Activated CD8-positive, alpha-beta memory T cell treated with anti-CD3 and anti-CD28 coated beads, Interleukin-2, amount 50 U/mL, for 1 hour (primary cell): ENCODE measurements around the gene TBC1D21.
"Not testable (repeated sequence)": the region's sequence is repeated elsewhere in the genome, so short reads cannot be mapped to it uniquely, and the experiment has no call there.

ENCODE experiments used
- DNase-seq: peaks from one replicate; pipeline ENCODE4 v3.0.0-alpha.2; 2020; ENCODE audit errors: extremely low read depth

Gene TBC1D21

GRCh38 chr15:73930371-73930770 lies 57.0 kb downstream of the TBC1D21 start:
- no peak for DNase-seq

GRCh38 chr15:73930790-73931281 lies 57.5 kb downstream of the TBC1D21 start:
- DNase-seq: no peak

GRCh38 chr15:73931441-73931840 lies 58.1 kb downstream of the TBC1D21 start:
- no peak for DNase-seq

GRCh38 chr15:73932381-73933191 lies 59.2 kb downstream of the TBC1D21 start:
- DNase-seq: no peak

GRCh38 chr15:73934281-73934680 lies 60.9 kb downstream of the TBC1D21 start:
- no peak for DNase-seq

GRCh38 chr15:73935547-73935946 lies 62.2 kb downstream of the TBC1D21 start:
- no peak for DNase-seq

GRCh38 chr15:73936181-73936580 lies 62.8 kb downstream of the TBC1D21 start:
- DNase-seq: no peak

- no peak for DNase-seq
These were observed 63.4 kb downstream of the TBC1D21 start for GRCh38 chr15:73936588-73937290.

- DNase-seq: no peak
These were observed 63.9 kb downstream of the TBC1D21 start for GRCh38 chr15:73937296-73937695.

- no peak for DNase-seq
These were observed 64.4 kb downstream of the TBC1D21 start for GRCh38 chr15:73937726-73938125.

GRCh38 chr15:73938516-73938915 lies 65.2 kb downstream of the TBC1D21 start:
- not testable (repeated sequence) for DNase-seq
